Loucy (cell line): Measurements from ENCODE around the gene IFNAR2.

Experiments
- CTCF ChIP-seq: fragments of 200-600 bp; sonication (generic); conservative IDR thresholded peaks from 2 replicates; pipeline ENCODE4 v1.5.1; 2014; ENCODE audit warnings: mild to moderate bottlenecking, antibody characterized with exemption, low read length
- EZH2phosphoT487 ChIP-seq: fragments of 200-600 bp; IDR thresholded peaks from 2 replicates; pipeline ENCODE4 v1.6.1; 2018; ENCODE audit warnings: antibody characterized with exemption, mild to moderate bottlenecking, moderate library complexity, borderline replicate concordance

GRCh38 chr21:33187276-33187675, 42.5 kb upstream of the IFNAR2 start:
- TF ChIP-seq CTCF (no peak), EZH2phosphoT487 (no peak)
